ENCODE data around the gene MRO. TPM values are rescaled to one million over a fixed set of nuclear protein-coding genes. Genes with fewer than 3 reads are reported as not detected.

MRO gene
- total RNA-seq, 1 donor: under 0.01 TPM

- TF ChIP-seq CTCF (IDR thresholded peaks at IDR 0.05; ENCODE audit: insufficient read depth, low read length): no peak
- DNase-seq (ENCODE audit: low read depth): no peak
- no peak overlapping the region for H3K4me3 ChIP-seq (ENCODE audit: low read depth, low read length)
Observed at GRCh38 chr18:50813353-50813752, 6.5 kb downstream of the MRO start.

GRCh38 chr18:50812834-50813233, 7.0 kb downstream of the MRO start:
- no peak for DNase-seq (ENCODE audit: low read depth)
- TF ChIP-seq CTCF (IDR thresholded peaks at IDR 0.05; ENCODE audit: insufficient read depth, low read length): no peak
- H3K4me3 ChIP-seq (ENCODE audit: low read depth, low read length): no peak overlapping the region

GRCh38 chr18:50807176-50807575, 12.6 kb downstream of the MRO start:
- DNase-seq (ENCODE audit: low read depth): no peak
- no peak overlapping the region for H3K4me3 ChIP-seq (ENCODE audit: low read depth, low read length)
- TF ChIP-seq CTCF (IDR thresholded peaks at IDR 0.05; ENCODE audit: insufficient read depth, low read length): no peak

GRCh38 chr18:50806208-50806616, 13.6 kb downstream of the MRO start:
- TF ChIP-seq CTCF (IDR thresholded peaks at IDR 0.05; ENCODE audit: insufficient read depth, low read length): no peak
- DNase-seq (ENCODE audit: low read depth): no peak
- no peak overlapping the region for H3K4me3 ChIP-seq (ENCODE audit: low read depth, low read length)

GRCh38 chr18:50805732-50806131, 14.1 kb downstream of the MRO start:
- H3K4me3 ChIP-seq (ENCODE audit: low read depth, low read length): no peak overlapping the region
- no peak for DNase-seq (ENCODE audit: low read depth)
- TF ChIP-seq CTCF (IDR thresholded peaks at IDR 0.05; ENCODE audit: insufficient read depth, low read length): no peak

GRCh38 chr18:50803592-50803991, 16.2 kb downstream of the MRO start:
- no peak for DNase-seq (ENCODE audit: low read depth)
- no peak overlapping the region for H3K4me3 ChIP-seq (ENCODE audit: low read depth, low read length)
- TF ChIP-seq CTCF (IDR thresholded peaks at IDR 0.05; ENCODE audit: insufficient read depth, low read length): no peak

- H3K4me3 ChIP-seq (ENCODE audit: low read depth, low read length): no peak overlapping the region
- no peak for TF ChIP-seq CTCF (IDR thresholded peaks at IDR 0.05; ENCODE audit: insufficient read depth, low read length)
- no peak for DNase-seq (ENCODE audit: low read depth)
Observed at GRCh38 chr18:50802141-50802540, 17.7 kb downstream of the MRO start.

All from fibroblast of the aortic adventitia (primary cell).